HFFc6 (cell line): ENCODE results near the gene NTM. TPM values are rescaled to one million over a fixed set of nuclear protein-coding genes. Genes with fewer than 3 reads are reported as not detected.

Experiments used
- DNase-seq: peaks from one replicate; pipeline ENCODE4 v3.0.0-alpha.2; 2018
- H3K27ac Mint-ChIP-seq: 2 replicates; pipeline ENCODE4 v1.8.0; 2020; ENCODE audit warnings: mild to moderate bottlenecking, mixed read lengths
- H3K27me3 Mint-ChIP-seq: 2 replicates; pipeline ENCODE4 v1.8.0; 2021; ENCODE audit warnings: mild to moderate bottlenecking, moderate library complexity, mixed read lengths; ENCODE audit not compliant: insufficient read depth
- H3K36me3 Mint-ChIP-seq: 2 replicates; pipeline ENCODE4 v1.8.0; 2021; ENCODE audit warnings: low read depth, mixed read lengths
- H3K4me1 Mint-ChIP-seq: 2 replicates; pipeline ENCODE4 v1.8.0; 2020; ENCODE audit warnings: low read depth, mixed read lengths
- H3K4me3 Mint-ChIP-seq: 2 replicates; pipeline ENCODE4 v1.8.0; 2020; ENCODE audit warnings: mild to moderate bottlenecking, moderate library complexity, mixed read lengths
- H3K9me3 Mint-ChIP-seq: 2 replicates; pipeline ENCODE4 v1.8.0; 2020; ENCODE audit warnings: mild to moderate bottlenecking, mixed read lengths
- CTCF ChIP-seq: fragments of 200-600 bp; sonication (generic); IDR thresholded peaks from 2 replicates; pipeline ENCODE4 v1.5.0; 2021; ENCODE audit warnings: antibody characterized with exemption, mild to moderate bottlenecking
- total RNA-seq, 6 experiments: library from RNA; stranded (reverse); fragmentation: NEBNext Ultra II Directional; extraction: Animal tissue kit (Norgen Biotek cat#: 25700); gene quantifications; 2 replicates in 1 of 6; 3 replicates in 5 of 6; pipeline ENCODE4 v1.2.3, GENCODE V29; 2021

NTM gene
- total RNA-seq, 6 experiments from 2014 or later = 18.3 to 23.6 (median 21.7) TPM

- Mint-ChIP-seq H3K9me3 (no peaks in the 10 kb centered on the region), H3K4me1 (peaks cover 48% of the 10 kb centered on the region), H3K27me3 (peaks cover 1% of the 10 kb centered on the region; the same call in 1 of the 2 replicates), H3K36me3 (no peaks in the 10 kb centered on the region), H3K27ac (peak overlapping the region; percentile 68; the same call in 1 of the 2 replicates), H3K4me3 (no peak overlapping the region)
- TF ChIP-seq CTCF = no peak
- DNase-seq = no peak
These were observed 297.2 kb downstream of the NTM start for GRCh38 chr11:131667566-131667965.

GRCh38 chr11:131668500-131669400 is 298.3 kb downstream of the NTM start:
- Mint-ChIP-seq H3K36me3 (no peaks in the 10 kb centered on the region), H3K4me1 (peaks cover 51% of the 10 kb centered on the region), H3K4me3 (no peak overlapping the region), H3K9me3 (no peaks in the 10 kb centered on the region), H3K27ac (peak overlapping the region; percentile 28), H3K27me3 (peaks cover 1% of the 10 kb centered on the region; the same call in 1 of the 2 replicates)
- TF ChIP-seq CTCF = peak; percentile 87
- DNase-seq = peak; percentile 20

GRCh38 chr11:131669401-131669780 is 299.0 kb downstream of the NTM start:
- no peak overlapping the region for H3K27ac Mint-ChIP-seq
- no peak for TF ChIP-seq CTCF
- peaks cover 1% of the 10 kb centered on the region; the same call in 1 of the 2 replicates for H3K27me3 Mint-ChIP-seq
- H3K4me3 Mint-ChIP-seq = no peak overlapping the region
- DNase-seq = no peak
- no peaks in the 10 kb centered on the region for H3K36me3 Mint-ChIP-seq
- peaks cover 58% of the 10 kb centered on the region for H3K4me1 Mint-ChIP-seq
- no peaks in the 10 kb centered on the region for H3K9me3 Mint-ChIP-seq

GRCh38 chr11:131670876-131671275 is 300.5 kb downstream of the NTM start:
- no peaks in the 10 kb centered on the region for H3K9me3 Mint-ChIP-seq
- TF ChIP-seq CTCF = no peak
- no peaks in the 10 kb centered on the region for H3K36me3 Mint-ChIP-seq
- H3K27me3 Mint-ChIP-seq = peaks cover 1% of the 10 kb centered on the region; the same call in 1 of the 2 replicates
- H3K27ac Mint-ChIP-seq = no peak overlapping the region
- no peak for DNase-seq
- no peak overlapping the region for H3K4me3 Mint-ChIP-seq
- peaks cover 57% of the 10 kb centered on the region for H3K4me1 Mint-ChIP-seq

- DNase-seq = no peak
- Mint-ChIP-seq H3K27ac (no peak overlapping the region), H3K4me3 (no peak overlapping the region), H3K27me3 (peaks cover 1% of the 10 kb centered on the region; the same call in 1 of the 2 replicates), H3K9me3 (no peaks in the 10 kb centered on the region), H3K4me1 (peaks cover 57% of the 10 kb centered on the region), H3K36me3 (no peaks in the 10 kb centered on the region)
- TF ChIP-seq CTCF = no peak
These were observed 300.9 kb downstream of the NTM start for GRCh38 chr11:131671320-131671719.
